Common myeloid progenitor, CD34-positive (primary cell): Measurements from ENCODE around the gene FAM209A.
"Not testable (repeated sequence)": the region's sequence is repeated elsewhere in the genome, so short reads cannot be mapped to it uniquely, and the experiment has no call there.

Source experiments
- CTCF ChIA-PET: fragments of 350-600 bp; sonication (Branson Sonifier 250); formaldehyde crosslinking; loops from one replicate; lab custom pipeline; 2021; ENCODE audit warnings: antibody characterized with exemption; lab: Charles Lee
- POLR2A ChIA-PET: fragments of 350-600 bp; sonication (Branson Sonifier 250); formaldehyde crosslinking; loops from one replicate; lab custom pipeline; 2021; ENCODE audit warnings: antibody characterized with exemption; lab: Charles Lee
- DNase-seq, 3 donors: peaks; one replicate each; pipeline versions ENCODE4 v3.0.0 to v3.0.0-alpha.2; 2013
- H3K27ac ChIP-seq, 2 experiments: 1 replicate in 1 of 2; 2 replicates in 1 of 2; pipeline ENCODE4 v1.7.0; 2013; ENCODE audit warnings: inconsistent platforms in 2 of 2, low read length in 2 of 2, mild to moderate bottlenecking in 2 of 2, low read depth in 1 of 2, moderate library complexity in 1 of 2; ENCODE audit not compliant: severe bottlenecking in 2 of 2, insufficient read depth in 1 of 2, poor library complexity in 1 of 2
- H3K27me3 ChIP-seq, 5 experiments: replicated peaks in 2 of 5; 1 replicate in 3 of 5; 2 replicates in 2 of 5; pipeline versions ENCODE4 v1.6.1 to v1.7.0; 2013; ENCODE audit warnings: low read length in 4 of 5, mild to moderate bottlenecking in 2 of 5, moderate library complexity in 2 of 5, inconsistent platforms in 1 of 5; ENCODE audit not compliant: insufficient read depth in 5 of 5, control insufficient read depth in 4 of 5
- H3K36me3 ChIP-seq, 4 experiments: 1 replicate in 2 of 4; 2 replicates in 2 of 4; pipeline versions ENCODE4 v1.6.1 to v1.7.0; 2013; ENCODE audit warnings: low read length in 3 of 4, control low read depth in 1 of 4, mild to moderate bottlenecking in 1 of 4; ENCODE audit not compliant: control insufficient read depth in 4 of 4, insufficient read depth in 4 of 4
- H3K4me1 ChIP-seq, 4 experiments: 1 replicate in 3 of 4; 2 replicates in 1 of 4; pipeline versions ENCODE4 v1.6.1 to v1.7.1; 2013; ENCODE audit warnings: low read length in 3 of 4, mild to moderate bottlenecking in 3 of 4, control low read depth in 1 of 4, inconsistent platforms in 1 of 4, moderate library complexity in 1 of 4; ENCODE audit not compliant: control insufficient read depth in 4 of 4, insufficient read depth in 4 of 4; ENCODE audit errors: control extremely low read depth in 1 of 4
- H3K4me3 ChIP-seq, 7 experiments: 1 replicate in 4 of 7; 2 replicates in 3 of 7; pipeline versions ENCODE4 v1.5.1 to v1.7.0; 2013; ENCODE audit warnings: mild to moderate bottlenecking in 7 of 7, low read length in 6 of 7, moderate library complexity in 6 of 7, inconsistent platforms in 2 of 7, low read depth in 2 of 7, control low read depth in 1 of 7; ENCODE audit not compliant: insufficient read depth in 4 of 7, control insufficient read depth in 1 of 7; ENCODE audit errors: extremely low read depth in 1 of 7
- H3K9me3 ChIP-seq, 5 experiments: 1 replicate in 4 of 5; 2 replicates in 1 of 5; pipeline versions ENCODE4 v1.6.1 to v1.7.1; 2013; ENCODE audit warnings: low read length in 4 of 5, mild to moderate bottlenecking in 2 of 5, inconsistent platforms in 1 of 5, low read depth in 1 of 5, moderate library complexity in 1 of 5; ENCODE audit not compliant: control insufficient read depth in 4 of 5, insufficient read depth in 2 of 5; ENCODE audit errors: control extremely low read depth in 1 of 5
- WGBS: methylation state at CpG from one replicate; pipeline ENCODE4 v1.1.5; 2013; ENCODE audit not compliant: insufficient coverage; 5-methylcytosine and 5-hydroxymethylcytosine counted together

The FAM209A gene

GRCh38 chr20:56527521-56527920 is 3.0 kb downstream of the FAM209A start:
- Histone ChIP-seq H3K27me3 (no peaks in the 10 kb centered on the region), H3K4me3 (no peak overlapping the region), H3K4me1 (no peaks in the 10 kb centered on the region), H3K36me3 (no peaks in the 10 kb centered on the region), H3K27ac (no peak overlapping the region), H3K9me3 (no peaks in the 10 kb centered on the region)
- CTCF ChIA-PET: interaction anchor here (1.5 kb wide), 1 partner anchor 17 kb away, joined by 3 read pairs; no protein-coding TSS in a partner anchor
- 100% methylated on average over 7 of the region's 7 CpGs for WGBS
- POLR2A ChIA-PET: no interaction called here
- DNase-seq: no peak

DNA sequence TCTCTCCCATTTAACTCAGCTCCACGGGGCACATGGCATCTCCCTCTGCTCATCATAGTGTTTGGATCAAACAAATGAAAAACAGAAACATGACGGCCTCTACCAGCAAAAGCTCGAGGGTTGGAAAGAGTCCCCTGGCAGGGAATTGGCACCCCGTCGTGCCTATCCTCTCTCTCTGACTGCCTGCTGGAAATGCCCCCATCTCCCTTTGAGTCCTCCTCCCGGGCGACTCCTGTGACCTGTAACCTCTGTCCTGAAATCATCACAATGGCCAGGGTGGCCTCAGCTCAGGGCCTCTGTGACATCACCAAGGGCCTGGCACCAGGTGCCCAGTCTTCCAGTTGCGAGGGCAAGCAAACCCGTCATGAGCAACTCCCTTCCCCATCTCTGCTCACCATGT is 8.4 kb downstream of the FAM209A start, which contains the start of gene FAM209B:
TSS of gene FAM209B (plus strand) at position 301 of the 400 bp plus-strand sequence. CDS start at position 397, 96 bp downstream.
- H3K4me3 ChIP-seq, POLR2A ChIA-PET, H3K27ac ChIP-seq, H3K36me3 ChIP-seq, H3K9me3 ChIP-seq, H3K27me3 ChIP-seq, DNase-seq, H3K4me1 ChIP-seq, CTCF ChIA-PET: not testable (repeated sequence)
- WGBS: 96% methylated on average over 4 of the region's 9 CpGs

DNA sequence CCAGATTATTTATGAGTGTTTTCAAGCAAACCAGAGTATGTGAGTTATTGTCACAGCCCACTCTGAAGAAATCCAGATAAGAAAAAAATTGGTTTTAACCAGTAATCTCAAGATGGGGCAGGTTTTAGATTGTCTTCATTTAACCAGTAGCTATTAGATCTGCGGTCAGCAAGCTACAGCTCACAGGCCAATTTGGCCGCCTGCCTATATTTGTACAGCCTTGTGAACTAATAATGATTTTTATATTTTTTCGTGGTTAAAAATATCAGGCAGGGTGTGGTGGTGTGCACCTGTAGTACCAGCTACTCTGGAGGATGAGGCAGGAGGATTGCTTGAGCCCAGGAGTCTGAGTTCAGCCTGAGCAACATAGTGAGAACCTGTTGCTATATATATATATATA is 13.5 kb downstream of the FAM209A start:
- 95% methylated on average over 2 of the region's 3 CpGs for WGBS
- Histone ChIP-seq H3K9me3 (no peaks in the 10 kb centered on the region), H3K27me3 (no peaks in the 10 kb centered on the region), H3K36me3 (no peaks in the 10 kb centered on the region), H3K4me1 (no peaks in the 10 kb centered on the region), H3K27ac (no peak overlapping the region), H3K4me3 (no peak overlapping the region)
- CTCF ChIA-PET: interaction anchor here (0.9 kb wide), 1 partner anchor 10 kb away, joined by 5 read pairs; no protein-coding TSS in a partner anchor
- POLR2A ChIA-PET: no interaction called here
- no peak for DNase-seq

DNA sequence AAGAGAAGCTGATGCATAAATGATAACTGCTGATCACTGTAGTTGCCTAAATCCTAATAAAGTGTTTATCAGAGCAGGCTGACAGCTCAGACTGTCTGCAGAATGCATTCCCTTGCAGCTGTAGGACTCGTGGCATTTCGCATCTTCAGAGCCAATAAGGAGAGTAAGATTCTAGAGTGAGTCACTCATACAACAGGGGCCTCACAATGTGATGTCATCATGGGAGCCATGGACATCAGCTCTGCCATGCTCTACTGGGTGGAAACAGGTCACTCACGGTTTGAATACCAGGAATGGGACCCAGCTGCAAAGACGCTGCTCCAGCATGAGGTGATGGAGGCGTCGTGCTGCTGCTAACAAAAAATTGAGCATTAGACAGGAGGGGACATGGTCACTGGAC is 15.9 kb downstream of the FAM209A start:
- Histone ChIP-seq H3K36me3 (no peaks in the 10 kb centered on the region), H3K4me1 (no peaks in the 10 kb centered on the region), H3K4me3 (no peak overlapping the region), H3K9me3 (no peaks in the 10 kb centered on the region), H3K27me3 (no peaks in the 10 kb centered on the region), H3K27ac (no peak overlapping the region)
- ChIA-PET CTCF (no interaction called here), POLR2A (no interaction called here)
- DNase-seq: no peak
- WGBS: 95% methylated on average over 6 of the region's 6 CpGs

- Histone ChIP-seq H3K4me3 (no peak overlapping the region), H3K36me3 (no peaks in the 10 kb centered on the region), H3K4me1 (no peaks in the 10 kb centered on the region), H3K9me3 (no peaks in the 10 kb centered on the region), H3K27ac (no peak overlapping the region), H3K27me3 (peaks cover 0 to 2% (median 0%) of the 10 kb centered on the region in 5 experiments)
- POLR2A ChIA-PET: no interaction called here
- DNase-seq: no peak
- WGBS: 95% methylated on average over 6 of the region's 9 CpGs
- CTCF ChIA-PET: no interaction called here
Observed at GRCh38 chr20:56542489-56543030, 18.0 kb downstream of the FAM209A start.

- no peaks in the 10 kb centered on the region for H3K36me3 ChIP-seq
- no peaks in the 10 kb centered on the region for H3K9me3 ChIP-seq
- no peak overlapping the region for H3K27ac ChIP-seq
- H3K4me1 ChIP-seq: peaks cover 6 to 13% (median 9%) of the 10 kb centered on the region in 4 experiments
- POLR2A ChIA-PET: no interaction called here
- H3K27me3 ChIP-seq: peaks cover 0 to 2% (median 0%) of the 10 kb centered on the region in 5 experiments
- no peak overlapping the region for H3K4me3 ChIP-seq
- 98% methylated on average over 8 of the region's 8 CpGs for WGBS
- CTCF ChIA-PET: interaction anchor here (0.9 to 3.4 kb wide), 8 partner anchors 14 to 445 kb away, joined by 3 to 21 read pairs (median 10); no protein-coding TSS in a partner anchor
- no peak for DNase-seq
Observed at GRCh38 chr20:56551571-56551970, 27.0 kb downstream of the FAM209A start.

DNA sequence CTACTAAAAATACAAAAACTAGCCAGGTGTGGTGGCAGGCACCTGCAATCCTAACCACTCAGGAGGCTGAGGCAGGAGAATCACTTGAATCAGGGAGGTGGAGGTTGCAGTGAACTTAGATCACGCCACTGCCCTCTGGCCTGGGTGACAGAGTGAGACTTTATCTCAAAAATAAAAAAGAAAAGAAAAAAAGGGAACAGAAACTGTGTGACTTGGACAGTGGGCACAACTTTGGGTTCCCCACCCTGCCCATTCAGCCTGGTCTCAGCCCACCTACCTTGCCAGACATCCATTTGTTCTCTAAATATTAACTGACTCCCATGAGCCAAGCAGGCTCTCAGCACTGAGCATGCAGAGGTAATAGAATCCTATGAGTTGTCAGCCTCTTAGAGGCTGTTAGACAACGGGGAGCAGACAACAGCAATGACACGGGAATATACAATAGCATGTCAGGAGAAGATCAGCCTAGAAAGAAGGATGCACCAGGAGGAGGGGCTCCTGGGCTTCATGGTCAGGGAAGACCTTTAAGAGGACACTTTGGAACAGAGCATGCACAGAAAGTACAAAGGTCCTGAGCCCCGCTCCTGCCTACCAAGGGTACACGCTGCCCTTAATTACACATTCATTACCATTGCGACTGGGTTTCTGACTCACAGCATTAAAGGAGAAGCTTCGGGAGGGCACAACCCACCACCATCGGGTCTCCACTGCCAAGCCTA is 28.5 kb downstream of the FAM209A start:
- ChIA-PET POLR2A (no interaction called here), CTCF (interaction anchor here (1.5 kb wide), 1 partner anchor 442 kb away, joined by 3 read pairs; no protein-coding TSS in a partner anchor)
- Histone ChIP-seq H3K4me3 (no peak overlapping the region), H3K36me3 (no peaks in the 10 kb centered on the region), H3K9me3 (no peaks in the 10 kb centered on the region), H3K4me1 (peaks cover 6 to 13% (median 9%) of the 10 kb centered on the region in 4 experiments), H3K27ac (no peak overlapping the region), H3K27me3 (peaks cover 0 to 2% (median 0%) of the 10 kb centered on the region in 5 experiments)
- no peak for DNase-seq
- 73% methylated on average over 3 of the region's 8 CpGs for WGBS
